ENCODE data around the gene NPEPL1. TPM values are rescaled to one million over a fixed set of nuclear protein-coding genes. Genes with fewer than 3 reads are reported as not detected.

The NPEPL1 gene
- total and polyA plus RNA-seq, 10 of the 15 experiments (the other 5 are each of a cell fraction or from before 2014, with no cell fraction given) = 0.08 to 21.3 (median 10.2) TPM

- H3K9ac ChIP-seq (ENCODE audit: control insufficient read depth, insufficient read depth, low read length) = no peak overlapping the region
- no peak for ATAC-seq
- FAIRE-seq = no peak
- H3K4me2 ChIP-seq (ENCODE audit: control insufficient read depth, insufficient read depth) = no peak overlapping the region
- no peak overlapping the region for H2AFZ ChIP-seq (ENCODE audit: control insufficient read depth, low read depth, low read length)
- H3K4me1 ChIP-seq (ENCODE audit: control insufficient read depth, insufficient read depth, low read length) = no peaks in the 10 kb centered on the region
- no peaks in the 10 kb centered on the region for H4K20me1 ChIP-seq (ENCODE audit: control insufficient read depth, insufficient read depth)
- no peak for DNase-seq (ENCODE audit: low read depth, low spot score)
- H3K27me3 ChIP-seq (replicated peaks in 1 of 2; ENCODE audit: control insufficient read depth in 2 of 2, insufficient read depth in 2 of 2, low read length in 1 of 2) = no peaks in the 10 kb centered on the region
- RAD21 ChIA-PET (ENCODE audit: unreplicated experiment) = no interaction called here
- H3K27ac ChIP-seq (ENCODE audit: control insufficient read depth, insufficient read depth) = no peak overlapping the region
- TF ChIP-seq PAX8 (IDR thresholded peaks at IDR 0.05) (no peak), NRF1 (conservative IDR thresholded peaks at IDR 0.05; ENCODE audit: low read depth, low read length) (no peak), HDAC6 (IDR thresholded peaks at IDR 0.05; ENCODE audit: unreplicated experiment) (no peak), CBFB (IDR thresholded peaks at IDR 0.05; ENCODE audit: low read depth) (no peak), BHLHE40 (IDR thresholded peaks at IDR 0.05; ENCODE audit: borderline replicate concordance in 1 of 2, low read depth in 2 of 2, low read length in 1 of 2) (no peak), POLR2A (IDR thresholded peaks at IDR 0.05; ENCODE audit: low read depth, low read length) (no peak; the same call in 1 of the 2 replicates)
- TF ChIP-seq, protein P1, sequence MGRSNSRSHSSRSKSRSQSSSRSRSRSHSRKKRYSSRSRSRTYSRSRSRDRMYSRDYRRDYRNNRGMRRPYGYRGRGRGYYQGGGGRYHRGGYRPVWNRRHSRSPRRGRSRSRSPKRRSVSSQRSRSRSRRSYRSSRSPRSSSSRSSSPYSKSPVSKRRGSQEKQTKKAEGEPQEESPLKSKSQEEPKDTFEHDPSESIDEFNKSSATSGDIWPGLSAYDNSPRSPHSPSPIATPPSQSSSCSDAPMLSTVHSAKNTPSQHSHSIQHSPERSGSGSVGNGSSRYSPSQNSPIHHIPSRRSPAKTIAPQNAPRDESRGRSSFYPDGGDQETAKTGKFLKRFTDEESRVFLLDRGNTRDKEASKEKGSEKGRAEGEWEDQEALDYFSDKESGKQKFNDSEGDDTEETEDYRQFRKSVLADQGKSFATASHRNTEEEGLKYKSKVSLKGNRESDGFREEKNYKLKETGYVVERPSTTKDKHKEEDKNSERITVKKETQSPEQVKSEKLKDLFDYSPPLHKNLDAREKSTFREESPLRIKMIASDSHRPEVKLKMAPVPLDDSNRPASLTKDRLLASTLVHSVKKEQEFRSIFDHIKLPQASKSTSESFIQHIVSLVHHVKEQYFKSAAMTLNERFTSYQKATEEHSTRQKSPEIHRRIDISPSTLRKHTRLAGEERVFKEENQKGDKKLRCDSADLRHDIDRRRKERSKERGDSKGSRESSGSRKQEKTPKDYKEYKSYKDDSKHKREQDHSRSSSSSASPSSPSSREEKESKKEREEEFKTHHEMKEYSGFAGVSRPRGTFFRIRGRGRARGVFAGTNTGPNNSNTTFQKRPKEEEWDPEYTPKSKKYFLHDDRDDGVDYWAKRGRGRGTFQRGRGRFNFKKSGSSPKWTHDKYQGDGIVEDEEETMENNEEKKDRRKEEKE (IDR thresholded peaks at IDR 0.05) = no peak
- intact Hi-C loops (cut with micrococcal nuclease; ENCODE audit: unreplicated experiment) = no loop called here
- POLR2A ChIA-PET = no interaction called here
- in situ Hi-C loops (cut with MboI) = no loop called here
- BruUV-seq (replicated peaks) = no TSS peak
- H3K9me3 ChIP-seq (replicated peaks; ENCODE audit: control insufficient read depth, insufficient read depth, low read length) = no peaks in the 10 kb centered on the region
- CTCF ChIA-PET = no interaction called here
- no peak overlapping the region for H3K4me3 ChIP-seq
- no peaks in the 10 kb centered on the region for H3K79me2 ChIP-seq (ENCODE audit: control insufficient read depth, insufficient read depth, low read length)
- no peaks in the 10 kb centered on the region for H3K36me3 ChIP-seq (ENCODE audit: control insufficient read depth in 2 of 2, insufficient read depth in 2 of 2, low read length in 1 of 2)
- 84% methylated on average over 23 of the region's 24 CpGs for WGBS (ENCODE audit: insufficient coverage, insufficient replicate concordance, low lambda C conversion rate, missing lambda C conversion rate)
- SMC1A ChIA-PET (ENCODE audit: uncharacterized antibody, unreplicated experiment) = no interaction called here
These were observed 21.3 kb downstream of the NPEPL1 start for GRCh38 chr20:58713801-58714339.

Data from GM12878 (cell line).